Ascending aorta (tissue), 2 donors: ENCODE results near the gene TNFRSF18. TPM values are rescaled to one million over a fixed set of nuclear protein-coding genes. Genes with fewer than 3 reads are reported as not detected.

Experiments
- DNase-seq, 2 donors: peaks; one replicate each; pipeline ENCODE4 v3.0.0-alpha.2; 2019; ENCODE audit warnings: low spot score in 2 of 2
- H3K27ac ChIP-seq, 2 donors: fragments of 200-600 bp; sonication (generic); one replicate each; pipeline ENCODE4 v1.5.1; 2016 to 2017; ENCODE audit warnings: mild to moderate bottlenecking in 1 of 2
- H3K27me3 ChIP-seq: fragments of 200-600 bp; sonication (generic); one replicate; pipeline ENCODE4 v1.5.1; 2017
- H3K36me3 ChIP-seq, 2 donors: fragments of 200-600 bp; sonication (generic); one replicate each; pipeline ENCODE4 v1.5.1; 2016
- H3K4me1 ChIP-seq, 2 donors: fragments of 200-600 bp; sonication (generic); one replicate each; pipeline ENCODE4 v1.5.1; 2016 to 2017; ENCODE audit warnings: mild to moderate bottlenecking in 1 of 2
- H3K4me3 ChIP-seq, 2 donors: fragments of 200-600 bp; sonication (generic); one replicate each; pipeline ENCODE4 v1.5.1; 2016 to 2017; ENCODE audit warnings: mild to moderate bottlenecking in 1 of 2
- H3K9me3 ChIP-seq, 2 donors: fragments of 200-600 bp; sonication (generic); one replicate each; pipeline ENCODE4 v1.5.1; 2016
- intact Hi-C: fragments of 100-400 bp; cut with DNase I; formaldehyde crosslinking; loops from one replicate; pipeline ENCODE4 v1.15.1; 2023
- total RNA-seq: library from RNA; depleted of rRNA; stranded (reverse); fragments of >200 nt; gene quantifications from one replicate; pipeline ENCODE4 v1.1.0, GENCODE V29; 2016
- TF ChIP-seq, protein P1 (sequence below), 3 experiments: fragments of 200-600 bp in 2 of 3; fragments of 450-650 bp in 1 of 3; sonication (generic) in 2 of 3; IDR thresholded peaks; one replicate each; pipeline ENCODE4 v1.5.1; 2016 to 2019; ENCODE audit warnings: antibody characterized with exemption in 3 of 3, mild to moderate bottlenecking in 1 of 3, moderate library complexity in 1 of 3

Gene TNFRSF18
- total RNA-seq, 1 donor from 2014 or later, result not detected

DNA sequence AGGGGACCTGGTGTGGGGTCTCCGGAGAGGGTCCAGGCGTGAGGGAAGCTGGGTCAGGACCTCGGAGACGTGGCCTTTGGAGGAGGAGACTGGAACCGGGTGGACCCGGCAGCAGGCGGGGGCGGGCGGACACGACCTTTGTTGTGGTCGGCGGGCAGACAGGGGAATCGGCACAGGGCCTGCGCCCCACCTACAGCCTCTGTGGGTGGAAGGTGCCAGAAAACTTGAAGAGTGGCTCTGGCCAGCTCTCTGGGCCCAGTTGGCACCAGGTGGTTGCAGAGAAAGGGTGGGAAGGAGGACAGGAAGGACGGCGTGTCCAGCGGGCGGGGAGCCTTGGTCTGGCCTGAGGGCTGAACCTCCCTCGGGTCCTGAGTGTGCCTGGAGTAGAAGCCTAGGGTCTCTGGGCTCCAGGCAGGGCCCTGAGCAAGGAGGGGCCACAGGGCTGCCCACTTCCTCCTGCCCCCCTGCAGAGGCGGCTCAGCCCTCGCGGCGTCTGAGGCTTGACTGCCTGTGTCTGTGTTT lies 40.4 kb downstream of the TNFRSF18 start:
- no peak overlapping the region for H3K27ac ChIP-seq
- intact Hi-C loops, result no loop called here
- DNase-seq, result no peak
- H3K27me3 ChIP-seq, result peaks cover 7% of the 10 kb centered on the region
- no peaks in the 10 kb centered on the region for H3K4me1 ChIP-seq
- TF ChIP-seq, protein P1, sequence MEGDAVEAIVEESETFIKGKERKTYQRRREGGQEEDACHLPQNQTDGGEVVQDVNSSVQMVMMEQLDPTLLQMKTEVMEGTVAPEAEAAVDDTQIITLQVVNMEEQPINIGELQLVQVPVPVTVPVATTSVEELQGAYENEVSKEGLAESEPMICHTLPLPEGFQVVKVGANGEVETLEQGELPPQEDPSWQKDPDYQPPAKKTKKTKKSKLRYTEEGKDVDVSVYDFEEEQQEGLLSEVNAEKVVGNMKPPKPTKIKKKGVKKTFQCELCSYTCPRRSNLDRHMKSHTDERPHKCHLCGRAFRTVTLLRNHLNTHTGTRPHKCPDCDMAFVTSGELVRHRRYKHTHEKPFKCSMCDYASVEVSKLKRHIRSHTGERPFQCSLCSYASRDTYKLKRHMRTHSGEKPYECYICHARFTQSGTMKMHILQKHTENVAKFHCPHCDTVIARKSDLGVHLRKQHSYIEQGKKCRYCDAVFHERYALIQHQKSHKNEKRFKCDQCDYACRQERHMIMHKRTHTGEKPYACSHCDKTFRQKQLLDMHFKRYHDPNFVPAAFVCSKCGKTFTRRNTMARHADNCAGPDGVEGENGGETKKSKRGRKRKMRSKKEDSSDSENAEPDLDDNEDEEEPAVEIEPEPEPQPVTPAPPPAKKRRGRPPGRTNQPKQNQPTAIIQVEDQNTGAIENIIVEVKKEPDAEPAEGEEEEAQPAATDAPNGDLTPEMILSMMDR (IDR thresholded peaks at IDR 0.05), result no peak
- no peaks in the 10 kb centered on the region for H3K9me3 ChIP-seq
- no peak overlapping the region for H3K4me3 ChIP-seq
- H3K36me3 ChIP-seq, result no peaks in the 10 kb centered on the region

DNA sequence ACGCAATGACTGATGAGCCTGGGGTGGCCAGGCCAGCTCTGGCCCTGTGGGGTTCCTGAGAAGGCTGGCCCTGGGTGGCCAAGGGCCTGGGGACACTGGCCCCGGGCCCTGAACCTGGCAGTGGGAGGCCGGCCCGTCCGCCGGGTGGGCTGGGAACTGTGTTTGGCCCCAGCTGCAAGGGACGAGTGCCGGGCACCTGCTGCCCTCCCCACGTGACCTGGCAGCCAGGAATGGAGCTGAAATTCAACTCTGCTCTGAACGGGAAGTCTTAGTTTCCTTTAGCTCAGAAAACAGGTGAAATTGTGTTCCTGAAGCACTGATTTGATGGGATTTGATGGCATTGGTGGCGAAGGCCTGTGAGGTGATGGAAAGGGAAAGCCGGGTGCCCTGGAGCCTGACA lies 40.9 kb downstream of the TNFRSF18 start:
- peaks cover 7% of the 10 kb centered on the region for H3K27me3 ChIP-seq
- H3K9me3 ChIP-seq, result no peaks in the 10 kb centered on the region
- H3K27ac ChIP-seq, result no peak overlapping the region
- no peak overlapping the region for H3K4me3 ChIP-seq
- H3K4me1 ChIP-seq, result no peaks in the 10 kb centered on the region
- intact Hi-C loops, result no loop called here
- TF ChIP-seq, protein P1 (IDR thresholded peaks at IDR 0.05), result no peak
- DNase-seq, result no peak
- no peaks in the 10 kb centered on the region for H3K36me3 ChIP-seq

DNA sequence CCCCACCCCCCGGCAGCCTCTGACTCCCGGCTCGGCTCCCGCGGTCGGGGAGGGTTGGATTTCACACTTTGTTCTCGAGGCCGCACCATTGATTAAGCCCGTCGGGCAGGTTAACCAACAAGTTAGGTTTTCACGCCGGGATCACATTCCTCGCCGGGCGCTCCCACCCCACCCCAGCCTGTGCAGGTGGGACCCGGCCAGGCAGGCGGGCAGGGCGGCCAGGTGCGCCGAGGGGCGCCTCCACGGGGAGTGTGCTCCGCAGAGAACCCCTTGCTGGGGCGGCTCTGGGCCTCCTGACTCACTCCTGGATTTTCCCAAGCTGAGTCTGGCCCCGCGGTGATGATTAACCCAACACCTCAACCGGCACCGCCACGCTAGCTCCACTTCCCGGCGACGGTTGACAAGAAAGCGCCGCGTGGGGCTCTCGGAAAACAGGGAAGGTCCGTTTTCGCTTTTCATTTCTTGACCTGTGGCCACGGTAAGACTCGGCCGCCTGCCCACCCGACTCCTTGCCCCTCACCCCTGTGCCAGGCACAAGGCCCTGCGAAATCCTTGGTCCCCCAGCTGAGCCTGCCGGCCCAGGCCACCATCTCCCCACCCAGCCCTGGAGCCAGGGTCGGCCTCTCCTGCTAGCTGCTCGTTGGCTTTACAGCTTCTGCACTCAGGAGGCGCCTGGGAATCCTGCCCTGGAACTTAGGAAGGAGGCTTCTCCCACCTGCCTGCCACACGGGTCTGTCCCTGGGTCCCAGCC lies 41.5 kb downstream of the TNFRSF18 start:
- Histone ChIP-seq H3K27ac (no peak overlapping the region), H3K4me1 (no peaks in the 10 kb centered on the region), H3K4me3 (no peak overlapping the region), H3K27me3 (peaks cover 7% of the 10 kb centered on the region), H3K9me3 (no peaks in the 10 kb centered on the region), H3K36me3 (no peaks in the 10 kb centered on the region)
- intact Hi-C loops, result no loop called here
- no peak for DNase-seq
- TF ChIP-seq, protein P1 (IDR thresholded peaks at IDR 0.05), result no peak

DNA sequence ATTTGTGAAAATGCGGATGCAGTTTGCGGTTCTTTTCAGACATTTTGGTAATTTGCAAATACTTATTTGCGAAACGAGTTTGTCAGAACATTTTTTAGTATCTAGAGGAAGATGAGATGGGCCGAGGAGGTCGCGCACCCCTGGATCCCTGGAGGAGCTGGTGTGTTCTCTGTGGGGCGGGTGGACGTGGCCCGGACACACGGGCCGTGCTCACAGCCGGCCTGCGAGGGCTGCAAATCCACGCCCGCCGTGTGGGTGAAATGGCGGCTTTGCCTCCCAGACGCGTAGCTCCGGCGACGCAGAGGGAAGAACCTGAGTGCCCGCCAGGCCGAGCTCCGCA lies 42.1 kb downstream of the TNFRSF18 start:
- DNase-seq, result no peak
- H3K36me3 ChIP-seq, result no peaks in the 10 kb centered on the region
- H3K9me3 ChIP-seq, result no peaks in the 10 kb centered on the region
- no peak overlapping the region for H3K27ac ChIP-seq
- TF ChIP-seq, protein P1 (IDR thresholded peaks at IDR 0.05), result no peak
- no peaks in the 10 kb centered on the region for H3K4me1 ChIP-seq
- peaks cover 7% of the 10 kb centered on the region for H3K27me3 ChIP-seq
- intact Hi-C loops, result no loop called here
- no peak overlapping the region for H3K4me3 ChIP-seq

DNA sequence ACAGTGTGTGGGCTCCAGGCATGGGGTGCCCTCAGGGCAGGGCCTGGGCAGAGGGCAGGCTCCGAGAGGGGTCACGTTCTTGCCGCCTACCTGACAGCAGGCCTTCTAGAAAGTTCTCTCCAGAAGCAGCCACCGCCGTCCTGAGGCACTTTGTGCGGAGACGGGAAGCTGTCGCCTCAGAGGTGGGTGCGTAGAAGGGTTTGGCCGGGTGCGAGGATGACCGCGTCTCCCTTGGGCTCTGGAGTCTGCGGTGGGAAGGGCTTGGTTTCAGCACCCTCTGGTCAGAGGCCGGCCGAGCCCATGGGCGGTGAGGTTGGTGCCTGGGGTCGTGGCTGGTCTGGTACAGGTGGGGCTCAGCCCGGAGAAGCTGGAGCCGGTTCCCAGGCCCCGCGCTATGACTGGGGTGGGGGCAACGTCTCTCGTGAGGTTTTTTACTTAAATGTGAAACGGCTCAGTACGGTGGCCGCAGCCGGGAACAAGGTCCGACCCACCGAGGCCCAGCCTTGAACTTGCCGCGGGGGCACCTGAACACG lies 42.8 kb downstream of the TNFRSF18 start:
- H3K36me3 ChIP-seq, result no peaks in the 10 kb centered on the region
- H3K27me3 ChIP-seq, result peaks cover 7% of the 10 kb centered on the region
- peaks cover under 1 to 3% of the 10 kb centered on the region in 2 donors for H3K4me1 ChIP-seq
- TF ChIP-seq, protein P1 (IDR thresholded peaks at IDR 0.05), result no peak
- no peak for DNase-seq
- no peak overlapping the region for H3K27ac ChIP-seq
- no peak overlapping the region for H3K4me3 ChIP-seq
- intact Hi-C loops, result no loop called here
- no peaks in the 10 kb centered on the region for H3K9me3 ChIP-seq
